HG03354 (cell line): Measurements from ENCODE around the gene MYLK4.

Source experiments
- ATAC-seq: cut with Tn5 transposase; IDR thresholded peaks from one replicate; pipeline ENCODE4 v1.9.1; 2021; ENCODE audit warnings: mild to moderate bottlenecking; ENCODE audit not compliant: unreplicated experiment, poor library complexity, severe bottlenecking

Gene MYLK4

DNA sequence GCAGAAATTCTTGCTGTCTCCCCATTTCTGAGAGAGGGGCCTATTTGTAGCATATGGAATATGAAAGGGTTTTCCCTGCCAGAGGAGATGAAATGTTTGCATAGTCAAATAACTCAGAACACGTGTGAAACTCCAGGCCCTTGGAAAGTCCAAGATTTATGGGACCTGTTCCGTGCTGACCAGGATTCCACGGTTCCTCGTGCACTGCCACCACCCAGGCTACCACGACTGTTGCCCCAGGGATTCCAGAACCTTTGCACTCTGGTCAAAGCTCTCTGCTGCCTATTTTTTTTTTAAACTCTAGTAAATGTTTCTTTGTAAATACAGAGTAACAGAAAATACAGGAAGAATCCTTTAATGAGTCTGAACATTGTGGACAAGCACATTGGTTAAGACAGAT is 35.0 kb downstream of the MYLK4 start:
- ATAC-seq = no peak

DNA sequence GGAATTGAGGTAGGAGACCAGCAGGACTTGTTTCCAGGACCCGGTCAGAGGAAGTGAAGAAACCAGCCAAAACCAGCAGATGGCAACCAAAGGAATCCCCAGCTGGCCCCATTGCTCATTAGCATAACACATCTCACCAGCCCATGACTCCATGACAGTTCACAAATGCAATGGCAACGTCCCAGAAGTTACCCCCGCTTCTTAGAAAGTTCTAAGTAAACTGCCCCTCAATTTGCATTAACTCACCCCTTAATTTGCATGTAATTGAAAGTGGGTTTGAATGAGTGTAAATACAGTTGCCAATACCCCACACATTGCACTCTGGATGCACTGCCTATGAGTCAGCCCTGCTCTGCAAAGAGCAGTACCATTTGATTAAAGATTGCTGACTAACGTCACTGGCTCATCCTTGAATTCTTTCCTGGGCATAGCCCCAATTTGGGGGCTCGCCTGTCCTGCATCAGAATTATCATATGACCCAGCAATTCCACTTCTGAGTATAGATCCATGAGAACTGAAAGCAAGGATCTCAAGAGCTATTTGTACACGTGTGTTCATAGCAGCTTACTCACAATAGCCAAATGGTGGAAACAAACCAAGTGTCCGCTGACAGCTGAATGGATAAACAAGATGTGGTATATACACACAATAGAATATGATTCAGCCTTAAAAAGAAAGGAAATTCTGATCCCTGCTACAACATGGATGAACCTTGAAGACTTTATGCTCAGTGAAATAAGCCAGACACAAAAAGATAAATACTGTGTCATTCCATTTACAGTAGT is 36.4 kb downstream of the MYLK4 start:
- ATAC-seq = no peak

- no peak for ATAC-seq
Observed at GRCh38 chr6:2713473-2714110, 37.1 kb downstream of the MYLK4 start.

GRCh38 chr6:2712102-2712501 is 38.6 kb downstream of the MYLK4 start:
- no peak for ATAC-seq

DNA sequence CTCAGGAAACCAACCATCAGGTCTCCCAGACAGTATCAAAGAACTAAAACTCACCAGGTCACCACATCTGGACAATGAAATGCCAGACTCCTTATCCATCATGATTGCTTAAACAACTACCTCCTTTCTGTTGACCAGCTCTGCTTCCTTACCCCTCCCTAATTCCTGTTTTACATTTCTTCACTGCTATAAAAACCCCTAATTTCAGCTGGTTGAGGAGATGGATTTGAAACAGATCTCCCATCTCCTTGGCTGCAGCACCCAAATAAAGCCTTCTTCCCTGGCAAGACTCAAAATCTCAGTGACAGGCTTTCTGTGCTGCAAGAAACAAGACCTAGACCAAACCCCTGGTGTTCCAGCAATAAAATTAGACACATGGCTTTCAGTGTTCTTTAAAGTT is 40.3 kb downstream of the MYLK4 start:
- ATAC-seq = no peak

- ATAC-seq = no peak
Observed at GRCh38 chr6:2708456-2708855, 42.3 kb downstream of the MYLK4 start.

DNA sequence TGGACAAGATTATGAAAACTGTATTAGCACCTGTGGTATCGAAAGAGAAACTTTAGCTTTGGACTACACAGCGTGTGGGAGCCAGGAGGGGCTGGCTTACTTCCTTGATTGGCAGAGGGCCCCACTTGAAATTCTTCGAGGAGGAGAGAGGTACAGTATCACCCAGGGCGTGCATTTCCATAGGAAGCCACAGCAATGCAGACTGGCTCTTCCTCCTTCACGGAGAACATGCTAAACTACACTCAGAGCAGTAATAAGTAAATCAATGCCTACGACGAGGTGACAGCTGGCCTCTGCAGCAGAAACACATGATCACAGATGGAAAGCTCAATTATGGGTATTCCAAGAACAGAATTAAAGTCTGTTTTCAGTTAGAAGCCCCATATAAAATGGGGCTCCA is 44.2 kb downstream of the MYLK4 start:
- ATAC-seq = no peak

DNA sequence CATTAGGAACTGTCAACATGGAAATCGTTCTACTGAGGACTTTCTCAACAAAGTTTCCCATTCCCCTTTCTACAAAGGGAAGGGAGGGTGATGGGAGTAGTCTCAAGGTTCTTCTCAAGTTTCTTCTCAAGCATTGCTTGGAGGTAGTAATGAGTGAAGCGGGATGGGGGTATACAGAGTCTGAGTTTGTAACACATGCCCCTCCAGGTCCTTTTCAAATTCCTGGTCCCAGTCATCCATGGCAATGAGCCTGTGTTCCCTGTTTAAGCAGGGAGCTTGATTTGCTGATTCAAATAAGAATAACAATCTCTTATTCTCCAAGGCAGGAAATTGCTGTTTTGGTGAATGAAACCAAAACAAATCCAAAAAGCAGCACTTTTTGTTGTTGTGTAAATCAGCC is 45.5 kb downstream of the MYLK4 start:
- no peak for ATAC-seq

DNA sequence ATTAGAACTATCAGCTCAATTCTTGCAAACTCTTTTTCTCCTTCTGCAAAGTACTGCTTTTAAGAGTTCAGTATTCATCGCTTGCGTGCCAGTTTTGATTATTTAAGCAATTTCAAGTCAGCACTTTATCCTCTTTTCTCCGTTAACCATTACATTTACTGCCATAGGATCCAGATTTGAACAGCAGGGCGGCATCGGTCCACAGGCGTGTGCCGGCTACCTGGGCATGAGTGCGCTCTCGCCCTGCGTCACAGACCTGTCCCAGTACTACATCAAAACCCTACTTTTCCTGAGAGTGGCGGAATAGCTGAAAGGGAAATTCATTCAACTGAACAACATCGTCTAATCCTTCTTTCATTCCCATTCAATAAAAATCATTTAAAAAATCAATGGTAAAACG is 53.4 kb downstream of the MYLK4 start:
- no peak for ATAC-seq

DNA sequence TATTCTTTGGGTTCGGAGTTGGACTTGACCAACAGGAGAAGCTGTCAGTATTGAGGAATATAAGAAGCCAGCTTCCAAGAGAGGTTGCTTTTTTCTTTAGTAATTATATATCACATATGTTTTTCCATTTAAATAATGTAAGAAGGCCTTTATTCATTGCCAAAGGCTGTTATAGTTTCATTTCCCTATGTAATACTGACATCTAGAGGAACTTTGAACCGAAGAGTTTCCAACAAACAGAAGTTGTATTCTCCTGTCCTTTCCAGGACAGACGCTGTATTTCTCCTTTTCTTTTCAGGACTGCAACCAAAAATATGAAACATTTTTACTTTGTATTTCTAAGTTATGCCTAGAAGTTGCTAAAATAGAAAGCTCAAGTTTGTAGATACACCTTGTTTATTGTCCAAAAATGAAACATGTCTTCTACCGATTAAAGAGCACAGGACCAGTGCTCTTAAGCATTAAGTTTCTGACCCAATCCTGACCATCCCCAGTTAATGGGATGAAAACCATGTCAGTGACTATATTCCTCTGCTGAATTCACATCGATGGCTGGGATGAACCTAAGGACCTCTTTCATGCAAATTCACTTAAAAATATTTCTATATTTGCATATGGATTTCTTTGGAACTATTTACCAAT is 55.1 kb downstream of the MYLK4 start:
- no peak for ATAC-seq

DNA sequence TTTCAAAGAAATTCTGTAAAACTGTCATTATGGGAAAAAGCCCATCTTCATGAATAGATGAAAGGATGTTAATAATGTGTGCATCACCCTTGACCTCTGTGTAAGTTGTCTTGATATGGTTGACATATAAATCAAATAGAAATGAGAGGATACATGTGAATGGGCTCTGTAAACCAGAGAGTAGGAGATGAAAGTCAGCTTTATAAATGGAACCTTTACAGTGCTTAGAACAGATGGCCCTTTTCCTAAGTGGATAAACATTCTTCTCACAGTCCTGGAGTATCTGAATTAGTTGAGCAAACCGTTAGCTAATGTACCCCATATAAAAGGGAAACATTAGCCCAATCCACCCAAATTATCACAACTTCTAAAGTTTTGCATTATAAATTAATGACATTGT is 57.5 kb downstream of the MYLK4 start:
- no peak for ATAC-seq

DNA sequence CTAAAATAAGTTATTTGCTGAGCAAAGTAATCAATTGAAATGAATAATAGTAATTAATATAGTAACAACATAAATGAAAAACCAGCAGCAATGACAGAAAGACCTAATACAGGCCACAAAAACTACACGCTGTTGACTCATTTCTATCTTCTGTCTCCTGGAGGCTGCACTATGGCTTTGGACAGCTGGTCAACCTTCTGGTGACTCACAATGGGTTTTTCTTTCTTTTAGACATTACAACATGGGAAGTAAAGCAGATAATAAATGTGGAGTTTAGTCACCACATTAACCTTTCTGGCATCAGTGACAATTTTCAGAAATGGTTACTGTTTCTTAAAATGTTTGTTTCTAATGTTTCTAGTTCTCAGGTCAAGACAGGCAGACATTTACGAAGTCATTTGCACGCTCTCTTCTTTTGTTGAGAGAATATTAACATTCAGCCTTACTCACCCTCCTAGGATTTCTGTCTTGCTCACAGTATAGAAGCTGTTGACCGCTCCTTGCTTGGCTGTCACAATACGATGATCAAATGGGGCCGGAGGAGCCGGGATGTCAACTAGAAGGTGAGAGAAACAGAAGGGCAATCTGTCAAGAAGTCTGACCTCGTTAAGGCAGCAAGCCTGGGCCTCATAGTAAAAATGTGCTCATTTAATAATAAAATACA is 62.2 kb downstream of the MYLK4 start:
- no peak for ATAC-seq

GRCh38 chr6:2687456-2687855 is 63.3 kb downstream of the MYLK4 start:
- no peak for ATAC-seq

DNA sequence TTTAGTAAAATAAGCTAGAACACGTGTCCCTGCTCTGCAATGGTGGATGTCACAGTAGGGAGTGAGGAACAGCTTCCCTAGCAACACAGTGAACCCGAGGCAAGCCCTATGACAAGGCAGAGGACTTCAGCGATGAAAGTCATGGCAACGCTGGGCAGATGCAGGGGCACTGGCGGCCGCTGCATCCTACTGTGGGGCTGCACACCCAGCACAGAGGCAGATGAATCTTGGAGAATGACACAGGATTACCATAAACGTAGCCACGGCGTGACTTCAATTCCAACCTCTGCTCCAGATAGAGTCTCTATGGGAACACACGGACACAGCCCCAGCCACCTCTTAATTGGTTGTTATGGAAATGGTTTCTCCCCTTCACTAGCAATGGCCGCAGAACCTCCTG is 64.2 kb downstream of the MYLK4 start:
- ATAC-seq = no peak

DNA sequence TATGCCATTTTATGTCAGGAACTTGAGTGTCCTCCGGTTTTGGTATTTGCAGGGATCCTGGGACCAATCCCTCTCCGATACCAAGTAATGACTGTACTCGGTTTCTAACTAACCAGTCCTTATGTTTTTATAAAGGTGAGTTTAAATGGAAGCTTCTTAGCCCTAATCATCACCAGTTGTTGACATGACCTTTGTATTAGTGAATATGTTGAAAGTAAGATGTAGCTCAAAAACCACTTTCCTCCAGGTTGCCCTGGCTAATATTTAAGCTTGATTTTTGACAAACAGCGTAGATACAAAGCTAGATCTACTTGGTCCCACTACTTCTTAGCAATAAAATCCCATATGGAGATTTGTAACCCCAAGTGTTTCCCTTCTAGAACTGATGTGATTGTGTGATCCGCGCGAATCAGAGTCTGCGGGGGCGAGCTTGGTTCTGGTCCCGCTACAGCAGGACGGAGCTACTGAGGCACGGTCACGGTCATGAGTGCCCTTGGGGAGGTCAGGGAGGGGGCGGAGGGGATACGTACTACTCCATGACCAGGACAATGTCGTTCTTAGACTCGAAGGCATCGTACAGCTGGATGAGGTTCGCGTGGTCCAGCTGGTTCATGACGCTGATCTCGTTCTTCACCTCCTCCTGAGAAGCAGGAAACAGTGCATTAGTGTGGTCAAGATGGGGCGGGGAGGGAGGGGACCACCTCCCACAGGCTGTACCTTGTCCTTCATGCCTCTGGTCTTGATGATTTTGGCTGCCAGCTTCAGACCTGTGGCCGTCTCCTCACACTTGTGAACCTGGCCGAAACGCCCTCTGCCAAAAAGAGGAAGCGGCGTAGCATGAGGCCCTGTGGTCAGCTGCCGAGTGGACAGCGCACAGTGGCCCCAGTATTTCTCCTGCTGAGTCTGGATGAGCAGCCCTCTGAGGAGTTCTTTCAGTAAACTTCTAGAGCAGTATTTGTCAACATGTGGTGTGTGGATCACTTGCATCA is 65.7 kb downstream of the MYLK4 start:
- ATAC-seq = no peak

DNA sequence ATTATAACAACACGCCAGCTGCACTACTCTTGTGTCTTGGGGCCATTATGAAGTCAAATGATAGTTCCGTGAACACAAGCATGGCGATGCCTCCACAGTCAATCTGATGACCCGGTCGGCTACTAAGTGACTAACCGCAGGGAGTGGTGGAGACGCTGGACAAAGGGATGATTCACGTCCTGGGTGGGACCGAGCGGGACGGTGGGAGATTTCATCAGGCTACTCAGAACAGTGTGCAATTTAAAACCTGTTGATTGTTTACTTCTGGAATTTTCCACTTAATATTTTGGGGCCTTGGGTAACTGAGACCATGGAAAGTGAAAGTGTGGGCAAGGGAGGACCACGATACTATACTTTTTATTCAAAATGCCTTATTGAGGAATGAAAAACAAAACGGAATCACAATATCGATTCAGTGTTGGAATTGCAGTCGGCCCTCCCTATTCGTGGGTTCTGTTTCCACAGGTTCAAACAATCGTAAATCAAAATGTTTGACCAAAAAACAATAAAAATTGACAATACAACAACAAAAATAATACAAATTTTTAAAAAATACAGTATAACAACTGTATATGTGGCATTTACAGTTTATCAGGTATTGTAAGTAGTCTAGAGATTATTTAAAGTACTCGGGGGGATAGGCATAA is 66.5 kb downstream of the MYLK4 start:
- ATAC-seq = no peak

GRCh38 chr6:2680264-2680922 is 70.3 kb downstream of the MYLK4 start:
- no peak for ATAC-seq

DNA sequence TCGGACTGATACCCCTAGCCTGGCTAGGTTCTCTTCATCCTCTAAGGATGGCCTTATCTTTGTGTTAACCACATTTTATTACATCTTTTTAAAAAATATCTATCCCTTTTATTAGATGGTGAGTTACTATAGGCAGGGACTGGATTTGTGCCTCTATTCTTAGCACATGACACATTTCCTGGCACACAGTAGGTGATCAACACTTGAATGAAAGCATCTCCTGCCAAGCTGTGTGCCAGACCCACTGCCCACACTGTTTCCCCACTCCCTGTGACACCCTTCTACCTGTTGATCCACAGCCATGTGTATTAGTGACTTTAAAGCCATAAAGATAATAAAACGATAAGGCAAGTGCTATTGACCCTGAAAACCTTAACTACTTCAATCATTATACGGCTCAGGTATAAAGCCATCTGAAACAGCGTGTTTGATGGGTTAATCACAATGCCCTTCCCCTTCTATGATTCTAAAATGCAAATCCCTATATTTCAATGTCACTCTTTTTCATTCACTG is 73.6 kb downstream of the MYLK4 start:
- no peak for ATAC-seq
